ENCODE data around the gene SNAI3. TPM values are rescaled to one million over a fixed set of nuclear protein-coding genes. Genes with fewer than 3 reads are reported as not detected.

Gene SNAI3
- total RNA-seq, 1 donor from 2014 or later: 6.1 TPM

DNA sequence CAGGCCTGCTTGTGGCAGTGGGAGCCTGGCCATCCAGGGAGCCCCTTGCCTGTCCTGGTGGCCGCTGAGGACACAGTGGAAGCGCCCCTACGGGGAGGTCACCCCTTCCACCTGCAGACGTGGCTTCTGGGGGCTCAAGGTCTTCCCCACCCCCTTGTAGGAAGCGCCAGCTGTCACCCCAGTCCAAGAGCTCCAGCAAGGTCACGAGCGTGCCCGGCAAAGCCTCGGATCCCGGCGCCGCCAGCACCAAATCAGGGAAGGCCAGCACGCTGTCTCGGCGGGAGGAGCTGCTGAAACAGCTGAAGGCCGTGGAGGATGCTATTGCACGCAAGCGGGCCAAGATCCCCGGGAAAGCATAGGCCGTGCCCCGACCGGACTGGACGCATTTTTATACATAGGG lies 55.4 kb downstream of the SNAI3 start:
- H3K27me3 ChIP-seq (ENCODE audit: low read depth): peaks cover 3% of the 10 kb centered on the region
- intact Hi-C loops (cut with DNase I): no loop called here
- TF ChIP-seq, protein P1, sequence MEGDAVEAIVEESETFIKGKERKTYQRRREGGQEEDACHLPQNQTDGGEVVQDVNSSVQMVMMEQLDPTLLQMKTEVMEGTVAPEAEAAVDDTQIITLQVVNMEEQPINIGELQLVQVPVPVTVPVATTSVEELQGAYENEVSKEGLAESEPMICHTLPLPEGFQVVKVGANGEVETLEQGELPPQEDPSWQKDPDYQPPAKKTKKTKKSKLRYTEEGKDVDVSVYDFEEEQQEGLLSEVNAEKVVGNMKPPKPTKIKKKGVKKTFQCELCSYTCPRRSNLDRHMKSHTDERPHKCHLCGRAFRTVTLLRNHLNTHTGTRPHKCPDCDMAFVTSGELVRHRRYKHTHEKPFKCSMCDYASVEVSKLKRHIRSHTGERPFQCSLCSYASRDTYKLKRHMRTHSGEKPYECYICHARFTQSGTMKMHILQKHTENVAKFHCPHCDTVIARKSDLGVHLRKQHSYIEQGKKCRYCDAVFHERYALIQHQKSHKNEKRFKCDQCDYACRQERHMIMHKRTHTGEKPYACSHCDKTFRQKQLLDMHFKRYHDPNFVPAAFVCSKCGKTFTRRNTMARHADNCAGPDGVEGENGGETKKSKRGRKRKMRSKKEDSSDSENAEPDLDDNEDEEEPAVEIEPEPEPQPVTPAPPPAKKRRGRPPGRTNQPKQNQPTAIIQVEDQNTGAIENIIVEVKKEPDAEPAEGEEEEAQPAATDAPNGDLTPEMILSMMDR (IDR thresholded peaks at IDR 0.05): no peak
- H3K4me1 ChIP-seq: peaks cover 18% of the 10 kb centered on the region
- no peak overlapping the region for H3K27ac ChIP-seq
- H3K9me3 ChIP-seq: no peaks in the 10 kb centered on the region
- peaks cover 80% of the 10 kb centered on the region for H3K36me3 ChIP-seq
- DNase-seq: no peak
- no peak for ATAC-seq
- H3K4me3 ChIP-seq: no peak overlapping the region

DNA sequence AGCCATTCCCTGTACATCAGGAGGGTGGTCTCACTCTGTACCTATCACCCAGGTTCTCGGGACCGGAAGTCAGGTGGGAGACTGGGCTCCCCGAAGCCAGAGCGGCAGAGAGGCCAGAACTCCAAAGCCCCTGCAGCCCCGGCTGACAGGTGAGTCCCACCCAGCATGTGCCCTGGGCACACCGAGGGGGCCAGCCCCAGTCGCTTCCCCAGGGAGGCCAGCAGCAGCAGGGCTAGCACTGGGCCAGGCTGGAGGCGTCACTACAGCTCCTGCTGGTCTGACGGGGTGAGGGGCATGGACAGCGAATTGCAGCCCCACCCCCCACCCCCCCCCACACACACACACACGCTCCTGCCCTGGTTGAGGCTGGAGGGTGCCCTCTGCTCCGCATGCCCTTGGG lies 55.9 kb downstream of the SNAI3 start:
- H3K4me1 ChIP-seq: peaks cover 17% of the 10 kb centered on the region
- H3K4me3 ChIP-seq: no peak overlapping the region
- no peak overlapping the region for H3K27ac ChIP-seq
- TF ChIP-seq, protein P1 (IDR thresholded peaks at IDR 0.05): no peak
- ATAC-seq: no peak
- H3K9me3 ChIP-seq: no peaks in the 10 kb centered on the region
- DNase-seq: no peak
- H3K36me3 ChIP-seq: peaks cover 85% of the 10 kb centered on the region
- no peaks in the 10 kb centered on the region for H3K27me3 ChIP-seq (ENCODE audit: low read depth)
- intact Hi-C loops (cut with DNase I): no loop called here

DNA sequence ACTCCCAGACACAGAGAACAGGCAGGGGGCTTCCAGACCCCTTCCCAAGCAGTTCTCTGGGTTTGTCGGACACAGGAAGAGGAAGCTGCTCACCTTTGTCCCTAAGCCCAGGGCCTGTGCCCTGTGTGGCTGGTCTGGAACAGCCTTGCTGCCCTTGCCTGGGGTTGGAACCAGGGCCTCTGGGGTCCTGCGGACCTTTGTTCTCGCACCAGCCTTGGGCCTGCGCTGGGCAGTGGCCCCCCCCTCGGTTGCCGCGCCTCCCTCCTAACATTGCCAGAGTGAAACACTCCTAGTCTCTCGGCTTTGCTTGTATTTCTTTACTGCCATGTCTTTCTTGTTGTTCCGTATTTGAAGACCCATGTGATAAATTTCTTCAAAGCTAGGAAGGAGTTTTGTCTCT lies 56.5 kb downstream of the SNAI3 start:
- Histone ChIP-seq H3K27ac (no peak overlapping the region), H3K27me3 (ENCODE audit: low read depth) (no peaks in the 10 kb centered on the region), H3K4me3 (no peak overlapping the region), H3K9me3 (no peaks in the 10 kb centered on the region), H3K36me3 (peaks cover 91% of the 10 kb centered on the region), H3K4me1 (peaks cover 11% of the 10 kb centered on the region)
- intact Hi-C loops (cut with DNase I): no loop called here
- TF ChIP-seq, protein P1 (IDR thresholded peaks at IDR 0.05): no peak
- no peak for ATAC-seq
- DNase-seq: no peak

DNA sequence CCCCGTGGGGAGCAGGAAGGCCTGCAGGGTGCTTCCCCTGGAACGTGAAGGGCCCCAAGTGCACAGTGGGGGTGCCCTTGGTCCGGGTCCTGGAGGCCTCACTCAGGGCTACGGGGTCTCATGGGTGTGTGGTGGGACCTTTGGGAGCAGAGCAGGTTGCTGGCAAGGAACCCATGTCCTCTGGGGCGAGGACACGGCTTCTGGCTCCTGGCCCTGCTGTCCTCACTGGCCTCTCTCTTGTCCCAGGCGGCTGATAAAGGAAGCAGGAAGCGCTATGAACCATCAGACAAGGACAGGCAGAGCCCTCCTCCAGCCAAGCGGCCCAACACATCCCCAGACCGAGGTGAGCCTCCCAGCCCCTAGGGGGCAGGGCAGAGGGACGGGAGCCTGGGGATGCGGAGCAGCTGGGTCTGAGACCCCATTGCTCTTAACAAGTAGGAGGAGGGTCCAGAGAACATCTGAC lies 57.8 kb downstream of the SNAI3 start:
- intact Hi-C loops (cut with DNase I): no loop called here
- Histone ChIP-seq H3K9me3 (no peaks in the 10 kb centered on the region), H3K4me1 (no peaks in the 10 kb centered on the region), H3K4me3 (no peak overlapping the region), H3K27ac (no peak overlapping the region), H3K27me3 (ENCODE audit: low read depth) (no peaks in the 10 kb centered on the region), H3K36me3 (peaks cover 100% of the 10 kb centered on the region)
- no peak for ATAC-seq
- no peak for DNase-seq
- TF ChIP-seq, protein P1 (IDR thresholded peaks at IDR 0.05): peak; percentile 20

Small RNA genes lying within 50 kb of the gene (microRNA-seq; reads per million reads assigned to microRNA genes)
- gene MIR4722 (ENCODE audit: borderline number of aligned reads): not detected

Other genes starting within 250 kb of the SNAI3 start
- gene ZFPM1, start 233.2 kb downstream of the SNAI3 start, total RNA-seq: 5.6 TPM
- 49.2 TPM for gene ZC3H18, start 116.1 kb downstream of the SNAI3 start, total RNA-seq
- not detected for gene IL17C, start 47.9 kb downstream of the SNAI3 start, total RNA-seq
- gene CYBA, start 35.5 kb downstream of the SNAI3 start, total RNA-seq: 371 TPM
- gene MVD, start 23.4 kb downstream of the SNAI3 start, total RNA-seq: 71.8 TPM
- gene RNF166, start 19.9 kb upstream of the SNAI3 start, total RNA-seq: 61.9 TPM
- 14.5 TPM for gene CTU2, start 20.0 kb upstream of the SNAI3 start, total RNA-seq
- 164 TPM for gene PIEZO1, start 98.7 kb upstream of the SNAI3 start, total RNA-seq
- 3.5 TPM for gene CDT1, start 117.3 kb upstream of the SNAI3 start, total RNA-seq
- 87.8 TPM for gene APRT, start 125.4 kb upstream of the SNAI3 start, total RNA-seq
- gene GALNS, start 170.4 kb upstream of the SNAI3 start, total RNA-seq: 48.5 TPM
- gene TRAPPC2L, start 170.6 kb upstream of the SNAI3 start, total RNA-seq: 51.4 TPM
- not detected for gene PABPN1L, start 180.2 kb upstream of the SNAI3 start, total RNA-seq